Stimulated activated CD4-positive, alpha-beta T cell treated with anti-CD3 and anti-CD28 coated beads, Interleukin-2, amount 100 ng/mL, for 48 hours (primary cell): ENCODE measurements around the gene LHFPL3.
"Not testable (repeated sequence)": the region's sequence is repeated elsewhere in the genome, so short reads cannot be mapped to it uniquely, and the experiment has no call there.

Experiments
- DNase-seq, 2 donors: peaks; one replicate each; pipeline ENCODE4 v3.0.0-alpha.2; 2020

LHFPL3 gene

DNA sequence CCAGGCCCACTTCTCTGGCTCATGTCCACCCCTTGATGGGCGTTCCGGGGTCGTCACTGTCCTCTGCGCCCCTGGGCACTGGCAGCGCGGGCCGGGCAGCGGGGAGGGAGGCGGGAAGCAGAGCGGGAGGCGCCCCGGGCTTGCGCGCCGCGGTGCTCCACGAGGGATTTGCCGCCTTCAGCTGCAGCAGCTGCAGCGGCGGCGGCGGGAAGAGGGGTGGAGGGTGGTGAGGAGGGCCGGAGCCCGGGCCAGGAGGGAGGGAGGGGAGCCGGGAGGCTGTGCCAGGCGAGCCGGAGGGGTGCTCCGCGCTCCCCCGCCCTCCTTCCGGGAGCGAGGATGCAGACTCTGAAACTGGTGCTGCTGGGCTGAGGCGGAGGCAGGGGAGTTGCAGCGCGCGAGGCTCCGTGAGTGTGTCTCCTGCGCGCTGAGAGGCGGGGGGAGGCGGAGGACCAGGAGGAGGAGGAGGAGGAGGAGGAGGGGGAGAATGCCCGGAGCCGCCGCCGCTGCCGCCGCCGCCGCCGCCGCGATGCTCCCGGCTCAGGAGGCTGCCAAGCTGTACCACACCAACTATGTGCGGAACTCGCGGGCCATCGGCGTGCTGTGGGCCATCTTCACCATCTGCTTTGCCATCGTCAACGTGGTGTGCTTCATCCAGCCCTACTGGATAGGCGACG is at the start of gene LHFPL3:
Gene LHFPL3 (plus strand): TSS at position 308 of the 674 bp plus-strand sequence.
- no peak for DNase-seq

DNA sequence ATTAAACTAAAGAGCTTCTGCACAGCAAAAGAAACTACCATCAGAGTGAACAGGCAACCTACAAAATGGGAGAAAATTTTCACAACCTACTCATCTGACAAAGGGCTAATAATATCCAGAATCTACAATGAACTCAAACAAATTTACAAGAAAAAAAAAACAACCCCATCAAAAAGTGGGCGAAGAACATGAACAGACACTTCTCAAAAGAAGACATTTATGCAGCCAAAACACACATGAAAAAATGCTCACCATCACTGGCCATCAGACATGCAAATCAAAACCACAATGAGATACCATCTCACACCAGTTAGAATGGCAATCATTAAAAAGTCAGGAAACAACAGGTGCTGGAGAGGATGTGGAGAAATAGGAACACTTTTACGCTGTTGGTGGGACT is 46.7 kb upstream of the LHFPL3 start:
- DNase-seq = not testable (repeated sequence)

DNA sequence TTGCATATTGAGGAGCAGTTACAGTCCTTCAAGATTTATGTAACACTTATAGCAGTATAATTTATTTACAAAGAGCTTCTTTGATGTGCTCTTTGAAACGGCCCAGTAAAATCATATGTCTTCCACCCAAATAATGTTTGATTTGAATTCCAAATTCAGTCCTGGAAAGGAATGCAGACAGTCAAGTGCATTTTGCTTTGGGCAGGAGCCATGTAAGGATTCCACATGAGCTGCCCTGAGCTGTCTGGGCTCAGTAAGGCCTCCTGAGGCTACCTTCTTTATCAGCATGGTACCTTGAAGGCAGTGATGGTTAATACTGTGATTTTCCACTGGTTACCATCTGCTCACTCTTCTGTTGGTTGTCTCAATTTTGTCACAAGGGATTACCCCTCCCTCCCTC is 41.6 kb upstream of the LHFPL3 start:
- no peak for DNase-seq

DNA sequence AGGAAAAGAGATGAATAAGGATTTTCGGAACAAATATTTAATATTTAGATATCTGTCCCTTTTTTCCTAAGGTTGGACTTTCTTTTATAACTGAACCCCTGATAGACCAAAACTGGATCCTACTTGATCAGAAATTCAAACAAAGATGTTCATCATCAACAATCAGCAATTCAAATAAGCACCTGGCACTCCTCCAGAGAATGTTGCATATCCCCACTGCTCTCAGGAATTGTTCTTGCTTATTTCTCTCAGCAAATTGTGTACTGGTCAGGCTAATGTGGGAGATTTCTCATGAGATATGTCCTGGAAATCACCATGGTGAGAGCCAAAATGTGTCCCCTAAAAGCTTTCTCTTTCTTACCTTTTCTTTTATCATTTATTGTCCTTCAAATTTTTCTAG is 40.3 kb upstream of the LHFPL3 start:
- DNase-seq = no peak

DNA sequence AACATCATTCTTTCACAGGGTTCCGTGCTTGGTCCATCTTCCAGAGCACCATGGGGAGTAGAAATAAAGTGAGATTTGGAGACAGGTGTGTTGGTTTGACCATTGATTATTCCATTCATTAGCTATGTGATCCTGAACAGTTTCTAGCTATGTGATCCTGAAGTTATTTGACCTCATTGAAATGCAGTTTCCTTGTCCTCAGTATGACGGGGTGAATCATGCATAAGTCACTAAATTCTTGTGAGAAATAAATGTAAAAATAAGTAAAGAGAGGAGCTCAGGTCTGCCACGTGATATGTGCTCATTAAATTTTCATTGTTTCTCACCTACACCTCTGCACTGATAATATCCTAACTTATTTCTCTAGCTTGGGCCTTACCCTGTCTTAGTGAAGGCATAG is 34.1 kb upstream of the LHFPL3 start:
- DNase-seq = no peak

DNA sequence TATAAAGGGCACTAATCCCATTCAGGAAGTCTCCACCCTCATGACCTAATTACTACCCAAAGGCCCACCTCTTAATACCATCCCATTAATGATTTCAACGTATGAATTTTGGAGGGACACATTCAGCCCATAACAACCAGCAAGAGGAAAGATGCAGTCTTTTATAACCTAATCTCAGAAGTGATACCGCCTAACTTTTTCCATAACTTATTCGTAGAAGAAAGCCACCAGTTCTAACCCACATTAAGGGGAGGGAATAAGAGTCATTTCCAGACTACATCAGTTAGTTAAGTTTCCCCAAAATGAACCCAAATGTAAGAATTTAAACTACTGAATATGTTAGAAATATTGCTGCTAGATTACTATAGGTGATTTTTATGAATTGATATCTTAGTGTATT is 32.1 kb upstream of the LHFPL3 start:
- DNase-seq = no peak

DNA sequence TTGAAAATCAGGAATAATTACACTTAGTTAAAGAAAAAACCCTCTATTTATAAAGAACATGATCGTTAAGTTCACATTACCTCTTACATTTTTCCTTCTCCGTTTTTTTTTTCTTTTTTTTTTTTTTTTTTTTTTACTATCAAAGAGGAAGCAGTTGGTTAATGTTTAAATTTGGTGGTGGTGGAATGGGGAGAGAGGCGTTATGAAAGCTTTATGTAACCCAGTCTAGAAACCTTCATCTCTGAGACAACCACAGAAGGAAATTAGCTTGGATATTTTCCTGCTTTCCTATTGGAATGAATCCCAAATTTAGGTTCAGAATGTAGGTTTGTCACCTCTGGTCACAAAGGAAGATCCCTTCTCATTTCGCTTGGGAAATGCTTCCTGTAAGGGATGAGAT is 31.5 kb upstream of the LHFPL3 start:
- no peak for DNase-seq

DNA sequence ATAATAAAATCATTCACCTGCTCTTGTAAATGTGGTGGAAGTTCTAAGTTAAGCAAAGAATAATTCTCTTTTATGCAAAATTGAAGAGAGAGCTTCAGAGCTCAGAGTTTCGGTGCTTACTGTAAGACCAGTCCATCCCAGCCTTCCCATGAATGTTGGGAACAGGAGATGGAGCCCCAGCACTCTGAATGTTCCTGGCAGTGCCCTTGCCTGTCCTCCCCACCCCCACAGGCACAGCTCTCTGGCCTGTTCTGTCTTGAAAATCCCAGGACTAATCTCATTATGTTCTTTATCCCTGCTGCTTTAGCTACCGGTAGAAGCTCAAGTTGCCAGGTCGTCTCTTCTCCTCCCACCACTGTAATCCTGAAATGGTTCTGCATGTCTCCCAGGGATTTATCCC is 29.1 kb upstream of the LHFPL3 start:
- no peak for DNase-seq

DNA sequence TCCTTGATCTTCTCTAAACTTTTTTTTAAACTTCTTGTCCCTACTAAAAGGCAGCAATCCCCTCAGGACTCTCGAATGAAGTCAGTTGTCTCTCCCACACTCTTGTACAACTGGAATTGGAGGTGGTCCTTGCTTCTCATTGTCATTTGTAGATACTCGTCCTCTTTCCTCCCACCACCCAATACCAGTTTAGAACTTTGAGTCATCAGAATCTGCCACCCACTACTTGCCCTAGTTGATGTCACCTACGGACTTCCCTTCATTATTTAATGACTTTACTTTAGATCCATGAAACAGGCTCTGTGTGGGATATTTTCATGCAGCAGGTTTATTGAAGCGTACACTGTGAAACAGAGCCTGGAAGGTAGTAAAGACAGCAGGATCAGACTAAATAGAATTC is 28.6 kb upstream of the LHFPL3 start:
- no peak for DNase-seq

DNA sequence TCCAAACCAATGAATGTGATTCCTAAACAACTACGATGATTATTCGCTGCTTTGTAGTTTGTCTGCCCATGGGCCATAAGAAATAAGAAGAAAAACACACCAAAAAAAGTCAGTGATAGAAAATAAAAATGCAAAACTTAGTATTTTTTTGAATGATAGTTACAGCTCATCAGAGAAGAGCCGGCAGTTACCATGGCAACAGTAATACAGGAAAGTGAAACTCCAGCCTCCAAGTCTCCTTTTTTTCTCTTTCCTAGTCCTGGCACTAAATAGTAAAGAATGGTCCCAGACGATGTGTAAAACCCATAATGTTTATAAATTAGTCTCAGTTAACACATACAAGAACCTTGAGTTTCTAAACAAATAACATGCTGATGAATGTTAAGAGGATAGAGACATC is 21.6 kb upstream of the LHFPL3 start:
- no peak for DNase-seq

DNA sequence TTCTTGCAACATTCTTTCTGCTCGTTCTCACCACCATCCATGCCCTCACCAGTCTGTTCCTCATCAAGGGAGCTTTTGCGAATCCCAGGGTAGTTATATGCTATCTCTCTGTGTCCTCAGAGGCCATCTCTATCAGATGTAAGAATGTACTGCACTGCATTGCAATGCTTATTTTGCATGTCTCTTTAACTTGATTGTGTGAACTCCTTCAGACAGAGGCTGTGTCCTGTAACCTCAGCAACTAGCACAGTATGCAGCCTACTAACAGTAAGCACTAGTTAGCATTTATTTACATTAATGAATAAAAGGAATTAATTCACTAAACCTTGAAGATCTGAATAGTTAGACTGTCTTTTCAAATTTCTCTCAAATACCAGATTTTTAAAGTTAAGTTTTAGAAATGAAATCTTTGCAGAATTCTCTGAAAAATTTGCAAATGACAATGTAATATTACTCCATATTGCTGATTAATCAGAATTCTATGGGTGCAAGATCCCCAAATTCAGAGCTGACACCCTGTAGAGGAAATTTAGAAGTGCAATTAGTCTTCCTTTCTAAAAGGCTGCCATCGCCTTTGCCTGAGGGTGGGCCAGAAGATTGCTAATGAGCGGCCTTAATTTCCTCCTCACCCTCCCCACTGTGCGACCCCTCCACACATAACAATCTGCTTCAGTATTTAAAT is 10.3 kb upstream of the LHFPL3 start:
- no peak for DNase-seq

DNA sequence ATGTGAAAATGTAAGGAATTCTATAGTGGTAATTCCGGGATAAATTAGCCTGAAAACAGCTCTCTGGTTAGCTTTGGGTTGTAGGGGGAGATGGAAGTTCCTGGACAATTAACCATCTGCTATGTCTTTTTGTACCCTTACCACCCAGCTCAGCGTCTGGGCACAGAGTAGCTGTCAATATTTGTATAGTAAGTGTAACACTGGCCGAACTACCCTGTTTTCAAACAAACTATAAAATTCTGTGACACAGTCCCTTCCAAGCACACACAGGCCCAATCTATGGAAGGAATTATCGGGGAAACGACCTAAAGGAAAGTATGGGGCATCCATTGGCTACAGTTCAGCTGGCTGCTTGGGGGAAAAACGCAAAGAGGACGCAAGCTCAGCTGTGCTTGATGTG is 869 bp upstream of the LHFPL3 start:
- no peak for DNase-seq

DNA sequence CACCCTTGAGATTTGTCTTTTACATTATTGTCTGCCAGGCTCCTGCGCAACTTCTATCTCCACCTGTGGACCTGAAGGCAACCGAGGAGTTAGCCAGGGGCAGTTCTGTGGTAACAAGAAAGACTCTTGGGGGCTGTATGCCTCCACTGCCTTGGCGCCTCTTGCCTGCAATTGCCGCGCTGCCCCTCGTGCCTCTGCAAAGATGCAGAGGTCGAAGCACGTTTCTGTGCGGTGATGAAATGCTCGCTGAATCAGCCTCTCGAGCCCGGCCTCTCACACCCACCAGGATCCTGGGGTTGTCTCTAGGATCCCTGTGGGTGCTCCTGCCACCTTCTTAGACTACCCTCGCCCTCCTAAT is 486 bp upstream of the LHFPL3 start:
- no peak for DNase-seq

DNA sequence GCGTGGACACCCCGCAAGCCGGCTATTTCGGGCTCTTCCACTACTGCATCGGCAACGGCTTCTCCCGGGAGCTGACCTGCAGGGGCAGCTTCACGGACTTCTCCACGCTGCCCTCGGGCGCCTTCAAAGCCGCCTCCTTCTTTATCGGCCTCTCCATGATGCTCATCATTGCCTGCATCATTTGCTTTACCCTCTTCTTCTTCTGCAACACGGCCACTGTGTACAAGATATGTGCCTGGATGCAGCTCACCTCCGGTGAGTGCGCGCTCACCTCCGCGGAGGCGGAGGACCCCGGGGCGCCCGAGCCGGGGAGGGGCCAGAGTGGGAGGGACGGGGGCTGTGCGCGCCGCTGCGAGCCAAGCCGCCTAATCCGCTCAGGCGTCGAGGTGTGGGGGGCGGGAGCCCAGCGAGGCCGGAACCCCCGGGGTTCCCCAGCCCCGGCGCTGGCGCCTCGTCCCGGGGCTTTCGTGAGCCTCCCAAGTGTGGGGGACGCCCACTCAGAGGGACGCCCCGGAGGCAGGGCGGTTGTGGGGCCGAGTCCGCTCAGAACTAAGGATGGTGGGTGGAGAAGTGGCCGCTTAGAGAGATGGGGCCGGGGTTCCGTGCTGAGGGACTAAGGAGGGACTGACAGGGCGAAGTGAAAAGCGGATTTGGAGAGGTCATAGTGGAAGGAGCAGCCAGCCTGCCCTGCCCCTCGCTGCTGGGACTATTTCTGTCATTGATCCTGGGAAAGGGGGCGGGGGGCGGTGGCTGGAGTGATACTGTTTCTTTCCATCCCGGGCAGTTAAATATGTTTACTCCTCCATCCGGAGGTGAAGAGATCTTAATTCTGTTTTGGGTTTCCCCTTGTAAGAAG is 795 bp downstream of the LHFPL3 start:
- no peak for DNase-seq

DNA sequence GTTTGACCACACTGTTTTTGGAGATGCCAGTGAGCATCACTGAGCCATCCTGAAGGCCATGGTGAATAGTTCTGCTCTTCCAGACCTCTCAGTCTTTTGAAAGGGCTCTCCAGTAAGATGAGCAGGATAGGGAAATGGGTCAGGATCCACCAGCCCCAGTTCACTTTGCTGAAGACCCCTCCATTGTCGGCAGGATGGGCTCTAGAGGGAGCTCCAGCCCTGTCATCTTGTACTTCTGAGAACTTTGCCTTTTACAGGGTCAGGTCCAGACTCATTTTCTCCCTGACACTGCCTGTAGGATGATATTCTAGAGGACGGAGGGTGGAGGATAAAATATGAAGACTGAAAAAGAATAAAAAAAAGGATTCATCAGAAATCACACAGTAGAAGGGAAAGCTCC is 13.1 kb downstream of the LHFPL3 start:
- DNase-seq = no peak

DNA sequence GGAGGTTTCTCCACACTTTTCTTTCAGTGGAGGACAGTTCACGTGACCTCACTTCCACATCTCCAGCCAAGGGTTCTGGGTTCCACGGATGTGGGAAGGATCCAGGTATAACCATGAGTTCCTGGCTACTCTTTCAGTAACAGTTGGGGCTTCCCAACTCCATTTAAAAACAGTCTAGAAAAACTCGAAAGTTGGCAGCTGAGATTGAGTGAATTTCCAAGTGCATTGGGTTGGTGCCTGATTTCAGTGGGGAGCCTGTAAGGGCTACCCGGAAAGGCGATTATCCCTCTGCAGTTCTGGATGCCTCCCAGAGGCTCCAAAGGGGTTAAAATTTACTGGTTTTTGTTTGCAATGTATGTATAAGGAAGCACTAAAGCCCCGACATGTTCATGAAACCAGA is 24.3 kb downstream of the LHFPL3 start:
- DNase-seq = no peak

DNA sequence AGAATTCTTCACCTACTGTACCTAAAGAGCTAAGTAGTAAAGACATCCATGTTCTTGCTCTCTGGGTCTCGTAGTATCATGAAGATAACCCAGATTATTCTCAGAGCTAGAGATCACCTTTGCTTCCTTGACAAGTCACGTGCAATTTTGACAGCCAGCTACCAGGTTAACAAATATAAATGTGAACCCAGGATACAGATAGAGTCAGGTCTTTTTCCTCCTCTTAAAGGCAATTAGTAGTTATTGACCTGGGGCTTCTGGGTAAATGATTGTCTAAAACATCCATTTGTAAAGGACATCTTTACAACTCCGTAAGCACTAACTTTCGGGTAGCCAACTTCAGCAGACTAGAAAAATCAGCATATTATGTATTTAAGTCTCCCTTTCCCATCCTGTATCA is 28.8 kb downstream of the LHFPL3 start:
- no peak for DNase-seq

DNA sequence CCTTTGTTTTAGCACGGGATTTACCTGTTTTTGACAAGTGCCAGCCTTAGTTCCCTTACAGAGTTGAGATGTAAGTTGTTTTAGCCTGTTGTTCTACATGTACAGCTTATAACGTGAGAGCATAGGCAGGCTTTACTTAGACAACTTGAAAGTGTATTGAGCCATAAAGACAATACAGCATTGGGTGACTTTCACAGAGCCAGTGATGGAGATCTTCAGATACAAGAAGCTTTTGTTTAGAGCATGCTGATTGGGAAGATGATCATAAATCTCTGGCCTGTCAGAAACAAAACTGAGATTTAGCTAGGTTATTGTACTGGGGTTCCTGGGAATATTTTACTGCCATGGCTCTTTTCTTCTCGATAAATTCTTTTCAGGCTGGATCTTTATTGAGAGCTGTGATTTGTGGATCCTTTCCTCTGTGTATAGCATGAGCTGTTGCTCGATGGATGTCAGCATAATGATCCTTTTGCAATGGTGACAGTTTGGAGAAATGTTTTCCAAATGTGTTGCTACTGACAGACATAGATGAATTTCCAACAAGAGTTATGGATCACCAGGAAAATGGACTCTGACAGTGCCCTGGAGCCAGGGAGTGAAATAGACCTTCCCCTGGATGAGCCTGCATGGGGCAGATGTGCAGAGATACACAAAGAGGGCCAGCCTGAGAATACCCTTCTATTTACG is 30.2 kb downstream of the LHFPL3 start:
- DNase-seq = no peak

DNA sequence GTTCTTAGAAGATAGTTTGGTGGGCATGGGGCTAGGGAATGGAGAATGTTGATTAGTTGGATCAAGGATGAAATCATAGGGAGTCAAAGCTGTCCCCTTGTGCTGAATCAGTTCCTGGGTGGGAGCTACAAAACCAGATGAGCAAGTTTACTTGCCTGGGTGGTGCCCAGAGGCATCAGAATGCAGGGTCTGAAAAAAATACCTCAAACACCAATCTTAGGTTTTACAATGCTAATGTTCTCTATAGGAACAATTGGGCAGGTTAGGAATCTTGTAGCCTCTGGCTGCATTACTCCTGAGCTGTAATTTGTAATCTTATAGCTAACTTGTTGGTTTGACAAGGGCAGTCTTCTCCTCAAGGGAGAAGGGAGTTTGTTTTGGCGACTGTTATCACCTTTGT is 34.4 kb downstream of the LHFPL3 start:
- no peak for DNase-seq

DNA sequence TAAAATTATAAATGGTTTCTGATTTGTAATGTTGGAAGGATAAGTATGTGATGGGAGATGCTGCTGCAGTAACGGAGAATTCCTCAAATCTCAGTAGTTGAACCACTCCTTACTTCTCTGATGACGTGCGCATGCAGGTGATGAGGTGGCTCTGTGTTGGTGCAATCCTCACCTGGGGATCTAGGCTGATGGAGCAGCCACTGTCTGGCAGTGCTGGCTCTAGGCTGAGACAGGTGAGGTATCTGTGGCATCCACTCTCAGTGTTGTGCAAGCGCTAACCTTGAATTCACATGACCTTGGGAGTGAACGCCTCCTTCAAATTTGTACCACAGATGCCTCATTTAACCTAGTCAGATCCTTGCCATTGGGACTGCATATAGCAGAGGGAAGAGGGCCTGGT is 35.0 kb downstream of the LHFPL3 start:
- DNase-seq = no peak

DNA sequence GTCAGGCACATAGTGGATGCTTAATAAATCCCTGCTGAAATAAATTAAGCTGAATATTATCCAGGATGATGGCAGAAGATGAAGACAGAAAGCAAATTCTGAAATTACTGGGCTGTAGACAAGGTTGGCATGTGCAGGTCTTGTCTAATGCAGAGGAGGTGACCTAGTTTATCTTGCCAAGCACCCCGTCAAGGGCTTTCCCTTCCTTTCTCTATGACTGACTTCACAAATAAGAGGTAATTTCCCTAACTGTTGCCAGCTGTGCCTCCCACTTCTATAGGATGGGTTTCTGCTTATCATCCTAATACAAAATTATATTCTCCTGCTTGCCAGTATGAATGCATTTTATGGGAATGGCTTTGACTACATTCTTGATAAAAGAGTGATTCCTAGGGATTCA is 38.0 kb downstream of the LHFPL3 start:
- DNase-seq = no peak

DNA sequence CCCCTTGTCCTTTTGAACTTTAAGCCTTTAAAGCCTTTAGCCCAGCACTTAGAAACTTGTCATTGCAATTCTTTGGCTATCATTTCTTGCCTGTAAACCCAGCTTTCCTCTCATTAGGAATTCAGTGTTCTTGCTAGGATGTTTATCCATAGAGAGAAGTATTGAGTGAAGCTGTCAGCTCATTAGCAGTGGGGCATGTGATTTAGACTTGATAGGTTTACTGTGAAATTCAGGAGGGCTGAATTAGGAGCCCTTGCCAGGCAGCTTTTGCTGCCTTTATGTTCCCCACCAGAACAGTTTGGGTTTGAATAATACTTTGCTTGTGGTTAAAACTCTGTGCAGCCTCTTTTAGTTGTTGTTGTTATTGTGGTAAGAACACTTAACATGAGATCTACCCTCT is 39.5 kb downstream of the LHFPL3 start:
- DNase-seq = no peak

DNA sequence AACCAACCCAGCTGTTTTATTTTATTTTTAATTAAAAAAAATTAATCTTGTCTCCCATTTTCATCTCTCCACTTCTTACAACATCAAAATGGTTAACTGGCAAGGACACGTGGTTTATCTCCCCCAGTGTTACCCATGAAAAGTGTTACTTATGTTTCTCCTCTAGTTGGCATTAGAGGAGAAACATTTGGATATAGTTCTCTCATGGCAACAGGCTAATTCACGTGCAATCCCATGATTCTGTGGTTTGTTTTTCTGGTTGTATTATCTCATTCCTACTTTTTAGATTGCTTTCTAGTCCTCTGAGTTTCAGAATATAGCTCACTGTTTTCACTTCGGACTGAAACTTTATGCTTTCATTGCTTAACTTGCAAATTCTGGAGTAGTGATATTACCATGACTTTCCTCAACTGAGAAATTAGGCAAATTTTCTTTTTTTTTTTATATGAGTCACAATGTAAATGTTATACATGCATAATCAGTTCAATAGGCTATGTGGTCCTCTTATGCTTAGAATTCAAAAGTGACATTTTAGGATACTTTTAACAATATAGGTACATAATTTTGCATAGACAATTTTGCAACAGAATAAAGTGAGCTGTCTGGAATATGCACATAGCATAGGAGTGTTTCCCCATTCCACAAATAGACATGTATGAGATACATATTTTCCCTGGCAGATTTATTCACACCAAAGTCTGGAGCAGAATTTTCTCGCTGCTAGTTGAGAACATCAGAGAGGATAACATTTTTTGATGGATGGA is 43.0 kb downstream of the LHFPL3 start:
- DNase-seq = no peak
